ENCODE measurements around the gene RSPH9.

DNA sequence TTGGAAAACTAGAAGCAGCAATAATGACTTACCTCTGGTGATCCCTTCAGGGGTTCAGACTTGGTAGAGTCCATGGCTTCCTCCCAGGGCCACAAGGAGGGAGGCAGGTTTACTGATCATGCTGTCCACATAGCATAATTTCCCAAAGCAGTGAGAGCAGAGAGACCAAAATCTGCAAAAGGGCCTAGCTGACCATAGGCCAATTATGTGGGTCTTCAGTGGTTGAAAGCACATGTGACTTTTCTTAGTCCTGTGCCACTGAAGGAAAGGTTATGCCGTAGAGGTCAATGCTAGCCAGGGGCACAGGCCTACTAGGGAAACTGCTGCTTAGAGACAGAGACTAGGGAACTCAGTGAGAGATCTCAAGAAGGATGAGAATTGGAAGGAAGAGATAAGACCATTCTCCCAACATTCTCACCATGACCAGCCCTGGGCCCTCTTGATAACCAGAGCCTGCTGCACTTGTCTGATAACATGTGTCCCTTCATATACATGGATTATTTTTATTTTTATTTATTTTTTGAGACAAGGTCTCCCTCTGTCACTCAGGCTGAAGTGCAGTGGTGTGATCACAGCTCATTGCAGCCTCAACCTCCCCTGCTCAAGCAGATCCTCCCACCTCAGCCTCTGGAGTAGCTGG, 13.7 kb upstream of the RSPH9 start:
- no peak for TF ChIP-seq YY1 (IDR thresholded peaks at IDR 0.05; ENCODE audit: insufficient read depth, insufficient read length)
- no peak for TF ChIP-seq ZNF274 (IDR thresholded peaks at IDR 0.05; ENCODE audit: low read depth, low read length)
